DOHH2 (cell line): ENCODE results near the gene CDKL2.

Source experiments
- H3F3A ChIP-seq: fragments of 200-600 bp; sonication (generic), shearing (Covaris generic); 2 replicates; pipeline ENCODE4 v1.6.0; 2016; ENCODE audit warnings: antibody characterized with exemption, mild to moderate bottlenecking; ENCODE audit not compliant: control insufficient read depth, insufficient read depth
- H3K27ac ChIP-seq: fragments of 200-600 bp; sonication (generic); 2 replicates; pipeline ENCODE4 v1.5.1; 2014; ENCODE audit warnings: low read depth, mild to moderate bottlenecking, low read length, moderate library complexity
- H3K27me3 ChIP-seq: fragments of 200-600 bp; sonication (generic); 2 replicates; pipeline ENCODE4 v1.6.1; 2014; ENCODE audit warnings: mild to moderate bottlenecking, low read length, mixed read lengths; ENCODE audit not compliant: control insufficient read depth
- H3K36me3 ChIP-seq: fragments of 200-600 bp; sonication (generic); 2 replicates; pipeline ENCODE4 v1.6.1; 2014; ENCODE audit warnings: mild to moderate bottlenecking, low read length, moderate library complexity, mixed read lengths; ENCODE audit not compliant: control insufficient read depth
- H3K4me1 ChIP-seq: fragments of 200-600 bp; sonication (generic); 2 replicates; pipeline ENCODE4 v1.6.1; 2014; ENCODE audit warnings: mild to moderate bottlenecking, low read length, mixed read lengths; ENCODE audit not compliant: control insufficient read depth
- H3K4me2 ChIP-seq: fragments of 200-600 bp; sonication (generic); 2 replicates; pipeline ENCODE4 v1.6.0; 2014; ENCODE audit warnings: mild to moderate bottlenecking, low read length, moderate library complexity
- H3K4me3 ChIP-seq: fragments of 200-600 bp; sonication (generic); 2 replicates; pipeline ENCODE4 v1.5.1; 2014; ENCODE audit warnings: mild to moderate bottlenecking, low read length, mixed read lengths
- H3K79me2 ChIP-seq: fragments of 200-600 bp; sonication (generic); 2 replicates; pipeline ENCODE4 v1.6.1; 2014; ENCODE audit warnings: mild to moderate bottlenecking, low read length, mixed read lengths; ENCODE audit not compliant: control insufficient read depth
- H3K9me2 ChIP-seq: fragments of 200-600 bp; sonication (generic); replicated peaks from 2 replicates; pipeline ENCODE4 v1.6.1; 2014; ENCODE audit warnings: mild to moderate bottlenecking, low read length, mixed read lengths; ENCODE audit not compliant: control insufficient read depth
- H3K9me3 ChIP-seq: fragments of 200-600 bp; sonication (generic); 2 replicates; pipeline ENCODE4 v1.6.1; 2014; ENCODE audit warnings: antibody characterized with exemption, low read length, mixed read lengths; ENCODE audit not compliant: control insufficient read depth, insufficient read depth
- H4K20me1 ChIP-seq: fragments of 200-600 bp; sonication (generic); 2 replicates; pipeline ENCODE4 v1.6.0; 2014; ENCODE audit warnings: low read depth, mild to moderate bottlenecking, antibody characterized with exemption, low read length, moderate library complexity; ENCODE audit not compliant: control insufficient read depth, insufficient read depth
- EZH2phosphoT487 ChIP-seq: fragments of 200-600 bp; sonication (generic); IDR thresholded peaks from 2 replicates; pipeline ENCODE4 v1.6.1; 2017; ENCODE audit warnings: borderline replicate concordance, mild to moderate bottlenecking, antibody characterized with exemption, low read length, moderate library complexity, mixed read lengths
- TF ChIP-seq, protein P1 (sequence below): fragments of 200-600 bp; sonication (generic); IDR thresholded peaks from one replicate; pipeline ENCODE4 v1.5.1; 2014; ENCODE audit warnings: antibody characterized with exemption, mild to moderate bottlenecking, low read depth, low read length; ENCODE audit not compliant: poor library complexity, severe bottlenecking

CDKL2 gene

DNA sequence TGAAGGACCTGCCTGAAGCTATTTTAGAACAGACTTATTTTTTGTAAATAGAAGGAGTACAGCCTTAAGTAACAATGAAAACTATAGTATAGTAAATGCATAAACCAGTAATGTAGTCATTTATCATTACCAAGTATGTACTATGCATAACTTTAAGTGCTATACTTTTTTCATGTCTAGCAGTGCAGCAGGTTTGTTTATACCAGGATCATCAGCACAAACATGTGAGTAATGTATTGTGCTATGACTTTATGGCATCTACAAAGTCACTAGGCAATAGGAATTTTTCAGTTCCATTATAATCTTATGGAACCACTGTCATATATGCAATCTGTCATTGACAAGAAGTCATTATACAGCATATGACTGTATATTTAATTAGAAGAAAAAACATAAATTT is 77.9 kb downstream of the CDKL2 start:
- peaks cover 9% of the 10 kb centered on the region for H3K4me1 ChIP-seq
- no peak overlapping the region for H3K4me3 ChIP-seq
- H4K20me1 ChIP-seq, result no peaks in the 10 kb centered on the region
- H3K27me3 ChIP-seq, result peaks cover 12% of the 10 kb centered on the region
- no peaks in the 10 kb centered on the region for H3K9me2 ChIP-seq
- no peaks in the 10 kb centered on the region for H3K9me3 ChIP-seq
- H3K27ac ChIP-seq, result no peak overlapping the region
- no peaks in the 10 kb centered on the region for H3K79me2 ChIP-seq
- TF ChIP-seq, protein P1, sequence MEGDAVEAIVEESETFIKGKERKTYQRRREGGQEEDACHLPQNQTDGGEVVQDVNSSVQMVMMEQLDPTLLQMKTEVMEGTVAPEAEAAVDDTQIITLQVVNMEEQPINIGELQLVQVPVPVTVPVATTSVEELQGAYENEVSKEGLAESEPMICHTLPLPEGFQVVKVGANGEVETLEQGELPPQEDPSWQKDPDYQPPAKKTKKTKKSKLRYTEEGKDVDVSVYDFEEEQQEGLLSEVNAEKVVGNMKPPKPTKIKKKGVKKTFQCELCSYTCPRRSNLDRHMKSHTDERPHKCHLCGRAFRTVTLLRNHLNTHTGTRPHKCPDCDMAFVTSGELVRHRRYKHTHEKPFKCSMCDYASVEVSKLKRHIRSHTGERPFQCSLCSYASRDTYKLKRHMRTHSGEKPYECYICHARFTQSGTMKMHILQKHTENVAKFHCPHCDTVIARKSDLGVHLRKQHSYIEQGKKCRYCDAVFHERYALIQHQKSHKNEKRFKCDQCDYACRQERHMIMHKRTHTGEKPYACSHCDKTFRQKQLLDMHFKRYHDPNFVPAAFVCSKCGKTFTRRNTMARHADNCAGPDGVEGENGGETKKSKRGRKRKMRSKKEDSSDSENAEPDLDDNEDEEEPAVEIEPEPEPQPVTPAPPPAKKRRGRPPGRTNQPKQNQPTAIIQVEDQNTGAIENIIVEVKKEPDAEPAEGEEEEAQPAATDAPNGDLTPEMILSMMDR, result no peak
- TF ChIP-seq EZH2phosphoT487, result no peak
- H3K36me3 ChIP-seq, result no peaks in the 10 kb centered on the region
- no peak overlapping the region for H3K4me2 ChIP-seq
- no peaks in the 10 kb centered on the region for H3F3A ChIP-seq

DNA sequence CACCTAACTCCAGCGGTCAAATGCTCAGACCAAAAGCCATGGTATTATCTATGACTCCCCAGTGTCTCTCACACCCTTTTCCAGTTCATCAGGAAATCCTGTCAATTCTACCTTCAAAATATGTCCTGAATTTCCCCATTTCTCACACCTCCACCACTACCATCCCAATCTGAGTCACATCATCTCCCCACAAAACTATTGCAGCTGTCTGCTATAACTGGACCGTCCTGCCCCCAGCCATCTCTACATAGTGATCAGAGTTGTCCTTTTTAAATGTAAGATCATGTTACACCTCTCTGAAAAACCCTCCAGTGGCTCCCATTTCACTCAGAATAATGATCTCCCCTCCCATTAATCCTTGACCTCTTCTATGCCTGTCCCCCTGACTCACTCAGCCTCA is 81.3 kb downstream of the CDKL2 start:
- no peaks in the 10 kb centered on the region for H3K79me2 ChIP-seq
- no peak overlapping the region for H3K4me2 ChIP-seq
- no peaks in the 10 kb centered on the region for H3K9me3 ChIP-seq
- H3K4me1 ChIP-seq, result no peaks in the 10 kb centered on the region
- no peaks in the 10 kb centered on the region for H4K20me1 ChIP-seq
- H3F3A ChIP-seq, result no peaks in the 10 kb centered on the region
- H3K9me2 ChIP-seq, result no peaks in the 10 kb centered on the region
- H3K27ac ChIP-seq, result no peak overlapping the region
- H3K4me3 ChIP-seq, result no peak overlapping the region
- no peaks in the 10 kb centered on the region for H3K36me3 ChIP-seq
- no peaks in the 10 kb centered on the region for H3K27me3 ChIP-seq
- TF ChIP-seq EZH2phosphoT487, result no peak
- TF ChIP-seq, protein P1, result no peak

DNA sequence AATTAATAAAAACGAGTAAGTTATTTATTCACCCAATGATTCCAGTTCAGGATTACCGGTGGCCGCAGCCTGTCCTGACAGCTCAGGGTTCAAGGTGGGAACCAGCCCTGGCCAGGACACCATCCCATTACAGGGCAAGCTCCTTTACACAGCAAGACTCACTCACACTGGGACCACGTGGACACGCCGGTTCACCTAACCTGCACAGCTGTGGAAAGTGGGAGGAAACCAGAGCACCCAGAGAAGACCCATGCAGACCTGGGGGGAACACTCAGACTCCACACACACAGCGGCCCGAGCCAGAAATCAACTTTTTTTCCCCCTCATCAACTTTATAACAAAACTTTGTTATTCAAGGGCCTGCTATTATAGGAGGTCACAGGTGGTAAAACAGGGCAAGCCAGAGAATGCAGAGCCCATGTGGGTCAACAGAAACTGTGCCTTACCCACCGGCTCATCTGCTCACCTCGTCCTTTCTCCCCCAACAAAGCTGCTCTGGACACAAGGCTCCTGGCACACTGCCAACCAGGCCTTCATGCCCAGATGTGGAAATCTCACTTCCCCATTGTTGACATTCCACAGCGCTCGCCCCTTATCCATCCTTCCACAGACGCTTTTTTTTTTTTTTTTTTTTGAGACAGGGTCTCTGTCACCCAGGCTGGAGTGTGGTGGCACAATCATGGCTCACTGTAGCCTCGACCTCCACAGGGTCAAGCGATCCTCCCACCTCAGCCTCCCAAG is 82.5 kb downstream of the CDKL2 start:
- Histone ChIP-seq H3K4me2 (no peak overlapping the region), H4K20me1 (no peaks in the 10 kb centered on the region), H3F3A (no peaks in the 10 kb centered on the region), H3K27ac (no peak overlapping the region), H3K36me3 (no peaks in the 10 kb centered on the region), H3K4me3 (no peak overlapping the region), H3K27me3 (no peaks in the 10 kb centered on the region), H3K4me1 (no peaks in the 10 kb centered on the region), H3K9me3 (no peaks in the 10 kb centered on the region), H3K9me2 (no peaks in the 10 kb centered on the region), H3K79me2 (no peaks in the 10 kb centered on the region)
- TF ChIP-seq, protein P1, result no peak
- TF ChIP-seq EZH2phosphoT487, result no peak
